Measurements from ENCODE around the gene SLC7A6.

The SLC7A6 gene

GRCh38 chr16:68348639-68349445 lies 84.5 kb downstream of the SLC7A6 start:
- DNase-seq: no peak

DNA sequence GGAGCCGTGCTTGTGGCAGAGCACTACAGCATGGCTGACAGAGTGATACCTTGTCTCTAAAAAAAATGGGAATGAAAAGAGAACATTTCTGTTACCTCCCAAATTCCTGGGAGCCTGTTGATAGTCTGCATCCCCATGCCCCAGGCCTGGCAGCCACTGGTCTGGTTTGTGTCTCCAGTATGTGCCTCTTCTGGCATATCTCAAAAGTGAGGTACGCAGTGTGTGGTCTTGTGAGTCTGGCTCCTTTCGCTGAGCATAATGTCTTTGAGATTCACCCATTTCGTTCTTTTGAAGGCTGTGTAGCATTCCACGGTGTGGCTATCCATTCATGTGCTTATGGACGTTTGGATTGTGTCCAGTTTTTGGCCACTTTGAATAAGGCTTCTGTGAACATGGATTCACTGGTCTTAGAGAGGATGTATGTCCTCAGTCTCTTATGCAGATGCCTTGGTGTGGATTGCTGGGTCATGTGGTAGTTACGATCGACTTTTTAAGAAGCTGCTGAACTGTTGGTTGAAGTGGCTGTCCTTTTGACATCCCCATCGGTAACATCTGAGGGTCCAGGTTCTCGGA lies 85.6 kb downstream of the SLC7A6 start:
- no peak for DNase-seq

GRCh38 chr16:68350813-68351350 lies 86.6 kb downstream of the SLC7A6 start:
- DNase-seq: no peak

Measured in activated naive CD4-positive, alpha-beta T cell treated with anti-CD3 and anti-CD28 coated beads, Interleukin-2, amount 50 U/mL, for 16 hours (primary cell).